HepG2 (cell line): ENCODE results near the gene DCUN1D2. TPM values are rescaled to one million over a fixed set of nuclear protein-coding genes. Genes with fewer than 3 reads are reported as not detected.

Experiments
- CTCF ChIP-seq: sonication (generic); formaldehyde crosslinking; IDR thresholded peaks from 2 replicates; pipeline ENCODE4 v1.5.0; 2020; ENCODE audit warnings: mild to moderate bottlenecking, missing genetic modification reagents, moderate library complexity
- MAFG ChIP-seq: sonication (generic); formaldehyde crosslinking; IDR thresholded peaks from 2 replicates; pipeline ENCODE4 v1.5.1; 2020; ENCODE audit warnings: mild to moderate bottlenecking, missing genetic modification reagents
- SAFB2 ChIP-seq: sonication (generic); formaldehyde crosslinking; IDR thresholded peaks from 2 replicates; pipeline ENCODE4 v1.5.1; 2020; ENCODE audit warnings: missing genetic modification reagents, low read depth, mild to moderate bottlenecking, borderline replicate concordance
- SP5 ChIP-seq: IDR thresholded peaks from 2 replicates; pipeline ENCODE4 v1.6.1; 2016; ENCODE audit warnings: low read depth, borderline replicate concordance
- TIGD3 ChIP-seq: sonication (generic); formaldehyde crosslinking; IDR thresholded peaks from 2 replicates; pipeline ENCODE4 v1.5.1; 2020; ENCODE audit warnings: mild to moderate bottlenecking, missing genetic modification reagents, borderline replicate concordance
- TMF1 ChIP-seq: sonication (generic); formaldehyde crosslinking; IDR thresholded peaks from 2 replicates; pipeline ENCODE4 v1.8.1; 2022; ENCODE audit warnings: low read depth, missing genetic modification reagents
- ZNF362 ChIP-seq: sonication (generic); formaldehyde crosslinking; IDR thresholded peaks from 2 replicates; pipeline ENCODE4 v1.4.0; 2020; ENCODE audit warnings: missing genetic modification reagents, mild to moderate bottlenecking, borderline replicate concordance
- ZNF607 ChIP-seq: sonication (generic); formaldehyde crosslinking; IDR thresholded peaks from 2 replicates; pipeline ENCODE4 v1.5.1; 2020; ENCODE audit warnings: missing genetic modification reagents, mild to moderate bottlenecking, borderline replicate concordance
- polyA plus RNA-seq, 8 experiments: library from polyadenylated mRNA; depleted of rRNA in 3 of 8; stranded (reverse) in 7 of 8; unstranded in 1 of 8; fragments of >200 nt; fragmentation: Illumina TruSeq in 4 of 8; extraction: Trizol in 4 of 8; gene quantifications; 2 replicates each; pipeline versions ENCODE4 v1.2.1 to v1.2.3, GENCODE V29; 2011 to 2016; ENCODE audit warnings: low read depth in 4 of 8, missing spikeins in 1 of 8, mixed read lengths in 1 of 8; ENCODE audit not compliant: insufficient read depth in 1 of 8
- total RNA-seq, 5 experiments: library from RNA; depleted of rRNA; stranded (reverse); fragments of >200 nt; fragmentation: Illumina TruSeq; extraction: Trizol; gene quantifications; 2 replicates each; pipeline ENCODE4 v1.2.3, GENCODE V29; 2016; ENCODE audit warnings: low read depth in 1 of 5

Gene DCUN1D2
- total and polyA plus RNA-seq, 2 of the 13 experiments (the other 11 are each of a cell fraction or from before 2014, with no cell fraction given), result 9.1 to 9.6 TPM

- TF ChIP-seq TIGD3 (CRISPR knock-in tag), result no peak
- no peak for TF ChIP-seq SP5 (CRISPR knock-in tag)
- no peak for TF ChIP-seq ZNF607 (CRISPR knock-in tag)
- no peak for TF ChIP-seq MAFG (CRISPR knock-in tag)
- no peak for TF ChIP-seq ZNF362 (CRISPR knock-in tag)
- TF ChIP-seq CTCF (CRISPR knock-in tag), result no peak
- no peak for TF ChIP-seq TMF1 (CRISPR knock-in tag)
- no peak for TF ChIP-seq SAFB2
These were observed 5.0 kb downstream of the DCUN1D2 start (continued) for GRCh38 chr13:113485545-113485944.
